HG02938 (cell line): Measurements from ENCODE around the gene RGMA.
"Not testable (repeated sequence)": the region's sequence is repeated elsewhere in the genome, so short reads cannot be mapped to it uniquely, and the experiment has no call there.

ENCODE experiments used
- ATAC-seq: cut with Tn5 transposase; IDR thresholded peaks from one replicate; pipeline ENCODE4 v1.9.1; 2021; ENCODE audit warnings: mild to moderate bottlenecking, moderate library complexity; ENCODE audit not compliant: unreplicated experiment

RGMA gene

DNA sequence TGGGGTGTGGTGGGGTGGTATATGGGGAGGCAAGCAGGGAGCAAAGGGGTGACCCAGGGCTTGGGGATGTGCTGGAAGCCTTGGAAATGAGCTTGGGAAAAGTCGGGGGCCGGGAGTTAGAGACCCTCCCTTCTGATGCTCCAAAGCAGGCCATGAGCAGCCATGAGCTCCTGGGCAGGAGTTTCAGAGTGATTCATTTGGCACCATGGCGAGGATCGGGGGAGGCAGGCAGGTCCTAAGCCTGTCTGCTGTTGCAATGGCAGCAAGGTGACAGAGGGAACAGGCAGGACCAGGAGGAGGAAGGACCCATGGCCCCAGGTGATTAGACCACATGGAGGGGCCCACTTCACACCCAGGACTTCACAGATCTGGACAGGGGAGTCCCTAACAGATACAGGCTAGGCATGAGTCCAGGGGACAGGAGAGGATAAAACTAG is 21.3 kb downstream of the RGMA start:
- ATAC-seq: no peak

GRCh38 chr15:93066834-93067648 is 22.0 kb downstream of the RGMA start:
- no peak for ATAC-seq

DNA sequence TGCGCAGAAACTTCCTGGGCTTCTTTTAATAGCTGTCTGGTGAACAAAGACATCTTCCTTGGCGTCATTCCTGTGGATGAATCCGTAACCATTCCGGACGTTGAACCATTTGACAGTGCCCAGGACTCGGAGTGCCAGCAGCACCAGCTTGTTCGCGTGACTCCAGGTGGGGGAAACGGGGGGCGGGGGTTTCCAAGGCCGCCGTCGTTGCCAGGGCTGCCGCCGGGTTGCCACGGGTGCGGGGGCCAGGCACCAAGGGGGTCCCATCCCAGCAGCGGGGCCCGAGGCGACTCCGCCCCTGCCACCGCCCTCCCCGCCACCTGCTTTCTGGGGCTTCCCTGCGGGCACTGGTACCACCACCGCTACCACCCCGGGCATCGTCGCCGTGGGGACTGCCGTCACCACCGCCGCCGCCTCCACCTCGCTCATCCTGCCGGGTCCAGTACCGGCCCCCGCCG is 22.8 kb downstream of the RGMA start:
- ATAC-seq: no peak

DNA sequence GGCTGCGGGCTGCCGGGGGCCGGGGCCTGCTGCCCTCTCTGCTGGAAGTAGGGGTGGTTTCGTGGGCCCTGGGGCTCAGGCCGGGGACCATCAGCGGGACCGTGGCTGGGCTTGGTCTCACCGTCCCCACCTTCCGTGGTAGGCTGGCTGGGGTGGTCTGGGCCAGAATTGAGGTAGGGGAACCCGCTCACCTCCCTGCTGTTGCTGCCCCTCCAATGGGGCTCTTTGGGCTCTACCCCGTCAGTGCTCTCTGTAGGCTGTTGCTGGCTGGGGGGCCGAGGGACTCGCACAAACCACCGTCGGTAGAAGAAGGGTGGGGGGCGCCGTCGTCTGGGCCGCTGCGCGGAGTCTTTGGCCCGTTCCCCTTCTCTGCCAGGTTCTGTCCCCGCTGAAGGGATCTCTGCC is 23.4 kb downstream of the RGMA start:
- no peak for ATAC-seq

- no peak for ATAC-seq
Measured at GRCh38 chr15:93063796-93064690, 25.0 kb downstream of the RGMA start.

DNA sequence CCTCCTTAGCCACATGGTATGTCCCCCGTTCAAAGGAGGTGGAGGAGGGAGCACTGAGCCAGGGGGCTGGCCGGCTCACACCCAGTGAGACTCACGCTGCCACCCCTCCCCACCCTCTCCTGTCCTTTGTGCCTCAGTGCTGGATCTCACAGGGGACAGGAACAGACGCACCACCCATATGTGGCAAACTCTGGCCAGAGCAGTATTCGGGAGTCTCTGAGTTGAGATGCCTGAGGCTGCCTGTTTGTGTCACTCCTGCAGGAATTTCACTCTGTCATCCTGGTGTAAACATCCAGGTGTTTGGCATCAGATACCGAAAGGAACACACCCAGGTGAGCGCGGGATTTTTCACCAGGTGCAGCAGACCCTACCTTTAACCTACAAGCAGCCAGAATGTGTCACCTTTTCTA is 25.7 kb downstream of the RGMA start:
- no peak for ATAC-seq

GRCh38 chr15:93062628-93063261 is 26.3 kb downstream of the RGMA start:
- ATAC-seq: not testable (repeated sequence)

GRCh38 chr15:93060336-93061248 is 28.4 kb downstream of the RGMA start:
- ATAC-seq: no peak

DNA sequence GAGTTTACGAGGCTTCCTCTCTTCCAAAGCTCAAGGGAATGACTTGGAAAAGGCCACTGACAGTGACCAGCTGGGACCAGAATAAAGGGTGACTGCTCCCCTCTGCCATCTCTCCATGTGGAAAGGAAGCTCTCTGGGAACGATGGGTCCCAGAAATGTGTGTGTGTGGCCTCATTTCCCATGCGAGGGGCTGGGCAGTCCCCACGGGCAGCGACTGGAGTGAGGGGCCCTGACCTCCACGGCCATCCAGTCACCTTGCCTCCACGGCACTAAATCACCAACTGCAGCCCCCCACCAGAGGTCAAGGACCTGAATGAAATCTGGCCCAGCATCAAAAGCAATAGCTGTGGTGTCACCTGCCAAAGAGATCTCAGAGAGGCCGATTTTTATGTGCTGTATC is 29.6 kb downstream of the RGMA start:
- no peak for ATAC-seq

- ATAC-seq: no peak
Measured at GRCh38 chr15:93058904-93059427, 30.0 kb downstream of the RGMA start.

GRCh38 chr15:93058128-93058527 is 30.9 kb downstream of the RGMA start:
- ATAC-seq: no peak

DNA sequence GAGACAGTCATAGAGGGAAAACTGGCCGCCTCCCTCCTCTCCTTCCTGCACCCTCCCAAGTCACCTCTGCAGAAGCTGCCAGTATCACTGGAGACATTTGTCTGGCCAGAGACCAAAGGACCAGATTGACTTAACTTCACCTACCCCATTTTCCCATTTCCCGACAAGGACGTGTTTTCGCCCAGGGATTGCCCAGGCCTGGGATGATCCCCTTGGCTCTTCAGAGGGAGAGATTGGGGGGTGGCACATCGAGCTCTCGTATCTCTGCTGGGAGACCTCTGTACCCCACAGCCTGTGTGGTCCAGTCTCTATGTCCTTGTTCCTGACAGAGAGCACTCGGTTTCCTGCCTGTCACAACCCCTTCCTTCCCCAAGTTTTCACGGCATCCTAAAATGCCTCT is 31.4 kb downstream of the RGMA start:
- no peak for ATAC-seq

DNA sequence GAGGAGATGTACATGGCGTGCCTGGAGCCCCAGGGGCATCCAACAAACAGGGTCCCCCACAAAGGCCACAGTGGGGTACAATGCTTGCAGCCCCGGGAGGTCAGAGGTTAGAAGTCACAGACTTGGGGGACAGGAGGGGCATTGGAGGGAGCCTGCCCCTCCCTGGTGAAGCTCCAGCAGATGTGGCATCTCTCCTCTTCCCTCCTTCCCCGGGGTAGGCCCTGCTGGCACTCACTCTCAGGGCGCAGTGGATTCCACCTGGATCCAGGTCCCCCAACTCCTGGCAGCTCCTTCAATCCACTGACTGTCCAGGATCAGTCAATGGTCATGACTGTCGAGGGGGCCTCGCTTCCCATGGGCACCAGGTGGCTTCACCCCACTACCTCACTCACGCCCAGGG is 32.2 kb downstream of the RGMA start:
- ATAC-seq: no peak

DNA sequence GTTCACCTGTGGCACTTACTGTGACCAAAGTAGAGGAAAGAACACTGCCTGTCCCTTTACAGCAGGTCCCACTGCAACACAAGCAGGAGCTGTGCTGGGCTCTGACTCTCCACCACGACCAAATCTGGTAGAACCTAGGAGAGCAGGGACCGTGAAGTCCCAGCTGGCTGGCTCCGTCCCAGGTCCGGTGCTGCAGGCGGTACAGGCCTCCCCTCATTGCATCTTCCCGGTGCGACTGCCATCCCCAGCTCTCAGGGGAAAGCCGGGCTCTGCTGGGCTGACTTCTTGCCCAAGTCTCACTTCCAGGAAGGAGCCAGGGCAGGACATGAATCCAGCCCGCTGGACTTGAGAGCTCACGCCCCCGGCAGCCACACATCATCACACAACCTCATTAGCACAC is 33.8 kb downstream of the RGMA start:
- ATAC-seq: no peak

DNA sequence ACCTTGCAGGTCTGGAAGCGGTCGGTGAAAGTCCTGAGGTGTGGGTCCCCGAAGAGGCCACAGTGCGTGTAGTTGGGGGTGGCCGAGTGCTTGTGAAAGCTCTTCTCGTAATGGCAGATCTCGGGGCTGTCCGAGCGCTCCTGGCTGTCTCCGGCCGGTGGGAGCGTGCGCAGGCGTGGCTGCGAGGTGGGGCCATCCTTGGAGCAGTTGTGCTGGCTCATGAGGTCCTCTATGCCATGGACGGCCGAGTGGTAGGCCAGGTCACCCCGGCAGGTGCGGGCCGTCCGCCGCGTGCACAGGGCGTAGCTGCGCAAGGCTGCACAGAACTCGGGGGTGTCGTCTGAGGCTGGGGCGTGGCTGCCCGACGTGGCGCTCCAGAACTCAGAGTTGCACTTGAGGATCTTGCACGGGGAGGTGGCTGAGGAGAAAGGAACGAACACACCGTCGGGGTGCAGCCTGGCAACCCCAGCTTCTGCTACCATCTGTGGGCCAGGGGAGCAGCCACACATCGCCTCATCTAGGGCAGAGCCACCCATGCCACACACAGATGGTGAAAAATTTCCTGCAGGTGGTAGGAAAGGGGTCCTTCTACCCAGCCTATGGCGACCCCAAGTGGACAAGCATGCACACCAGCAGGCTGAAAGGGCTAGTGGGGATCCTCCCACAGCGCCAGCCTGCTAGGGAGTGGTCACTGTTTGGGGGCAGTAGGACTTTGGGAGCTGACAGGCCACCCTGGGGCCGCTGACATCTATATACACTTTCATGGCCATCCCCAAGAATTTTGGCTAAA is 36.7 kb downstream of the RGMA start:
- no peak for ATAC-seq

GRCh38 chr15:93051236-93052089 is 37.5 kb downstream of the RGMA start:
- ATAC-seq: no peak

GRCh38 chr15:93050648-93051047 is 38.4 kb downstream of the RGMA start:
- no peak for ATAC-seq

- no peak for ATAC-seq
Measured at GRCh38 chr15:93049914-93050578, 39.0 kb downstream of the RGMA start.
